Right lobe of liver (tissue), 6 donors: Measurements from ENCODE around the gene GPR160. TPM values are rescaled to one million over a fixed set of nuclear protein-coding genes. Genes with fewer than 3 reads are reported as not detected.

Experiments used
- ATAC-seq, 4 donors: fragments of 200-7000 bp; cut with Tn5 transposase; one replicate each; pipeline ENCODE4 v1.9.1; 2020; ENCODE audit warnings: mild to moderate bottlenecking in 4 of 4, moderate library complexity in 4 of 4
- DNase-seq, 3 donors: peaks; one replicate each; pipeline ENCODE4 v3.0.0-alpha.2; 2020
- H3K27ac ChIP-seq, 3 donors: fragments of 200-600 bp; one replicate each; pipeline ENCODE4 v1.8.0; 2022
- H3K27me3 ChIP-seq, 2 donors: fragments of 200-600 bp; one replicate each; pipeline ENCODE4 v1.8.0; 2022
- H3K36me3 ChIP-seq, 4 donors: fragments of 200-600 bp; sonication (generic) in 1 of 4; one replicate each; pipeline versions ENCODE4 v1.5.1 to v1.8.0; 2017 to 2022; ENCODE audit warnings: control low read depth in 1 of 4
- H3K4me1 ChIP-seq, 4 donors: fragments of 200-600 bp; sonication (generic) in 1 of 4; one replicate each; pipeline versions ENCODE4 v1.5.1 to v1.8.0; 2017 to 2022; ENCODE audit warnings: control low read depth in 1 of 4
- H3K4me3 ChIP-seq, 3 donors: fragments of 200-600 bp; one replicate each; pipeline ENCODE4 v1.8.0; 2022
- H3K9me3 ChIP-seq, 4 donors: fragments of 200-600 bp; sonication (generic) in 1 of 4; one replicate each; pipeline versions ENCODE4 v1.5.1 to v1.8.0; 2017 to 2022; ENCODE audit warnings: control low read depth in 1 of 4
- CTCF ChIP-seq, 4 donors: fragments of 200-600 bp in 3 of 4; fragments of 450-650 bp in 1 of 4; IDR thresholded peaks; one replicate each; pipeline versions ENCODE4 v1.5.1 to v1.8.0; 2016 to 2022; ENCODE audit warnings: antibody characterized with exemption in 4 of 4, mild to moderate bottlenecking in 2 of 4
- POLR2A ChIP-seq: fragments of 450-650 bp; IDR thresholded peaks from one replicate; pipeline ENCODE4 v1.6.1; 2017; ENCODE audit warnings: antibody characterized with exemption, mild to moderate bottlenecking
- WGBS: methylation state at CpG from one replicate; pipeline ENCODE4 v1.1.6; 2018; ENCODE audit warnings: low coverage, low lambda C conversion rate; ENCODE audit not compliant: insufficient coverage; ENCODE audit errors: missing lambda C conversion rate; 5-methylcytosine and 5-hydroxymethylcytosine counted together
- intact Hi-C, 2 donors: fragments of 100-400 bp; cut with DNase I; formaldehyde crosslinking; loops; one replicate each; pipeline versions ENCODE4 v1.11.2 to v1.14.1; 2022
- long read RNA-seq: library from polyadenylated mRNA; unstranded; transcript quantifications from one replicate; pipeline ENCODE4 v2.0.0, GENCODE V29; 2019
- total RNA-seq, 6 experiments: library from RNA; depleted of rRNA in 2 of 6; stranded (reverse); fragments of >200 nt in 2 of 6; fragmentation: NEBNext Ultra II Directional in 3 of 6; extraction: Animal tissue kit (Norgen Biotek cat#: 25700) in 3 of 6; gene quantifications; one replicate each; pipeline versions ENCODE4 v1.1.0 to v1.2.4, GENCODE V29; 2016 to 2023
- donor health status: DM: no; HTN: yes; CAD: no.
- donor health status: DM: no; HTN: no; CAD: no.
- donor health status: DM: no; HTN: no; CAD: no.
- donor health status: DM: no; HTN: yes; CAD: no.
- donor health status: DM: no; HTN: yes; CAD: no.

The GPR160 gene
- 1 to 10 TPM; 1.0 to 4.2 (median 1.6) TPM for total RNA-seq
- long read RNA-seq: 0 reads

GRCh38 chr3:170037463-170038433 is at the start of gene GPR160:
GPR160 (plus strand) TSS chr3:170037995; CDS start chr3:170083973, 45,978 bp downstream.
- Histone ChIP-seq H3K4me3 (peak within 1 kb of the TSS; percentile 58 to 70 (median 65)), H3K9me3 (no peaks in the 10 kb centered on the region), H3K36me3 (no peaks in the 10 kb centered on the region), H3K27ac (peak within 1 kb of the TSS in 2 of 3 donors; percentile 49 to 67), H3K27me3 (peaks cover 0 to 4% of the 10 kb centered on the region in 2 donors), H3K4me1 (peaks cover 0 to 18% (median 3%) of the 10 kb centered on the region in 4 donors)
- peak; percentile 81 to 89 (median 88) for DNase-seq
- WGBS: 40% methylated on average over 2 of the region's 78 CpGs
- TF ChIP-seq CTCF (IDR thresholded peaks at IDR 0.05) (peak; percentile 68 to 78 (median 73)), POLR2A (no peak)
- ATAC-seq: peak; percentile 90 to 93 (median 90)
- intact Hi-C loops: no loop called here

- Histone ChIP-seq H3K27ac (no peak overlapping the region), H3K9me3 (no peaks in the 10 kb centered on the region), H3K27me3 (no peaks in the 10 kb centered on the region), H3K4me1 (no peaks in the 10 kb centered on the region), H3K36me3 (peaks cover 0 to 70% (median 29%) of the 10 kb centered on the region in 4 donors), H3K4me3 (no peak overlapping the region)
- DNase-seq (no peak), ATAC-seq (no peak)
- WGBS: 90% methylated on average over 4 of the region's 4 CpGs
- TF ChIP-seq CTCF (IDR thresholded peaks at IDR 0.05) (no peak), POLR2A (no peak)
- intact Hi-C loops: no loop called here
These were observed 47.4 kb upstream of the GPR160 start for GRCh38 chr3:169990431-169990830.

GRCh38 chr3:169992156-169992555 is 45.6 kb upstream of the GPR160 start:
- Histone ChIP-seq H3K27ac (no peak overlapping the region), H3K27me3 (no peaks in the 10 kb centered on the region), H3K4me3 (no peak overlapping the region), H3K9me3 (no peaks in the 10 kb centered on the region), H3K4me1 (no peaks in the 10 kb centered on the region), H3K36me3 (peaks cover 0 to 60% (median 18%) of the 10 kb centered on the region in 4 donors)
- 49% methylated on average over 3 of the region's 3 CpGs for WGBS
- TF ChIP-seq CTCF (IDR thresholded peaks at IDR 0.05): no peak
- TF ChIP-seq POLR2A: no peak
- no peak for DNase-seq
- intact Hi-C loops: no loop called here
- no peak for ATAC-seq

GRCh38 chr3:169992781-169993180 is 45.0 kb upstream of the GPR160 start:
- DNase-seq (no peak), ATAC-seq (no peak)
- H3K27ac ChIP-seq: no peak overlapping the region
- H3K9me3 ChIP-seq: no peaks in the 10 kb centered on the region
- no peak for TF ChIP-seq POLR2A
- TF ChIP-seq CTCF (IDR thresholded peaks at IDR 0.05): no peak
- H3K36me3 ChIP-seq: peaks cover 0 to 54% (median 15%) of the 10 kb centered on the region in 4 donors
- WGBS: 67% methylated on average over 5 of the region's 5 CpGs
- no peaks in the 10 kb centered on the region for H3K4me1 ChIP-seq
- intact Hi-C loops: no loop called here
- no peak overlapping the region for H3K4me3 ChIP-seq
- no peaks in the 10 kb centered on the region for H3K27me3 ChIP-seq
